G401 (cell line): ENCODE measurements around the gene FASLG. TPM values are rescaled to one million over a fixed set of nuclear protein-coding genes. Genes with fewer than 3 reads are reported as not detected.

Experiments used
- total RNA-seq: library from RNA; depleted of rRNA; stranded (reverse); fragments of >200 nt; shearing (Covaris generic); gene quantifications from 2 replicates; pipeline ENCODE4 v1.2.3, GENCODE V29; 2014; rRNA removed

The FASLG gene
- total RNA-seq, 1 experiment from 2014 or later, result not detected

Other genes starting within 250 kb of the FASLG start
- not detected in 2 replicates for gene C1orf105, start 238.4 kb upstream of the FASLG start, total RNA-seq
- gene PIGC, start 215.0 kb upstream of the FASLG start, total RNA-seq, result 64.4 and 74.0 TPM in 2 replicates
- 12.7 and 22.1 TPM in 2 replicates for gene SUCO, start 126.0 kb upstream of the FASLG start, total RNA-seq